Neural crest cell (in vitro differentiated cells): ENCODE data around the gene CCDC88B. TPM values are rescaled to one million over a fixed set of nuclear protein-coding genes. Genes with fewer than 3 reads are reported as not detected.

Source experiments
- DNase-seq: peaks from one replicate; pipeline ENCODE4 v3.0.0; 2021; ENCODE audit warnings: low read depth, mixed read lengths, low spot score
- H3K27ac Mint-ChIP-seq: one replicate; pipeline ENCODE4 v1.8.0; 2021; ENCODE audit warnings: mild to moderate bottlenecking, mixed read lengths; ENCODE audit not compliant: unreplicated experiment
- H3K27me3 Mint-ChIP-seq: 2 replicates; pipeline ENCODE4 v1.8.0; 2021; ENCODE audit warnings: low read depth, mild to moderate bottlenecking, mixed read lengths
- H3K36me3 Mint-ChIP-seq: 2 replicates; pipeline ENCODE4 v1.8.0; 2021; ENCODE audit warnings: low read depth, mild to moderate bottlenecking, mixed read lengths
- H3K4me1 Mint-ChIP-seq: 2 replicates; pipeline ENCODE4 v1.8.0; 2021; ENCODE audit warnings: mixed read lengths
- H3K4me3 Mint-ChIP-seq: one replicate; pipeline ENCODE4 v1.8.0; 2021; ENCODE audit warnings: mild to moderate bottlenecking, mixed read lengths
- H3K9me3 Mint-ChIP-seq: 2 replicates; pipeline ENCODE4 v1.8.0; 2021; ENCODE audit warnings: mixed read lengths
- total RNA-seq: library from RNA; stranded (reverse); gene quantifications from 2 replicates; pipeline ENCODE4 v1.2.1, GENCODE V29; 2021
- TF ChIP-seq, protein P1 (sequence below): fragments of 200-600 bp; sonication (generic); conservative IDR thresholded peaks from 2 replicates; pipeline ENCODE4 v1.5.0; 2021; ENCODE audit warnings: antibody characterized with exemption, mild to moderate bottlenecking

The CCDC88B gene
- total RNA-seq, 1 donor from 2014 or later, result 1.1 TPM

DNA sequence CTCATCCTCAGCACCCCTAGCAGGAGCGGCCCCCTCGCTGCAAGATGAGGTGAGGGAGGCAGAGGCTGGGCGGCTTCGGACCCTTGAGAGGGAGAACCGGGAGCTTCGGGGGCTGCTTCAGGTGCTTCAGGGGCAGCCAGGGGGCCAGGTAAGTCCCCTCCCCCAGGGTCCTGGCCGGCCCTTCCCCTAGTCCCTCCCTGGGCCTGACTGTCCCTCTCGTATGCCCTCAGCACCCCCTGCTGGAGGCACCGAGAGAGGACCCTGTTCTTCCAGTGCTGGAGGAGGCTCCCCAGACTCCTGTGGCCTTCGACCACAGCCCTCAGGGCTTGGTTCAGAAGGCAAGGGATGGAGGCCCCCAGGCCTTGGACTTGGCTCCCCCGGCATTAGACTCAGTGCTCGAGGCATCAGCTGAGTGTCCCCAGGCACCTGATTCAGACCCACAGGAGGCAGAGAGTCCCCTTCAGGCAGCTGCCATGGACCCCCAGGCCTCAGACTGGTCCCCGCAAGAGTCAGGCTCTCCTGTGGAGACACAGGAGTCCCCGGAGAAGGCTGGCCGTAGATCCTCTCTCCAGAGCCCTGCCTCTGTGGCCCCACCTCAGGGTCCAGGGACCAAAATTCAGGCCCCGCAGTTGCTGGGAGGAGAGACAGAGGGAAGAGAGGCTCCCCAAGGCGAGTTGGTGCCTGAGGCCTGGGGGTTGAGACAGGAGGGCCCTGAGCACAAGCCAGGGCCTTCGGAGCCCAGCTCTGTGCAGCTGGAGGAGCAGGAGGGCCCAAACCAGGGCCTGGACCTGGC is 4.0 kb downstream of the CCDC88B start:
- no peaks in the 10 kb centered on the region for H3K36me3 Mint-ChIP-seq
- no peak for DNase-seq
- peaks cover 19% of the 10 kb centered on the region for H3K4me1 Mint-ChIP-seq
- no peak overlapping the region for H3K4me3 Mint-ChIP-seq
- H3K27me3 Mint-ChIP-seq, result peaks cover 6% of the 10 kb centered on the region
- H3K9me3 Mint-ChIP-seq, result no peaks in the 10 kb centered on the region
- H3K27ac Mint-ChIP-seq, result no peak overlapping the region
- TF ChIP-seq, protein P1, sequence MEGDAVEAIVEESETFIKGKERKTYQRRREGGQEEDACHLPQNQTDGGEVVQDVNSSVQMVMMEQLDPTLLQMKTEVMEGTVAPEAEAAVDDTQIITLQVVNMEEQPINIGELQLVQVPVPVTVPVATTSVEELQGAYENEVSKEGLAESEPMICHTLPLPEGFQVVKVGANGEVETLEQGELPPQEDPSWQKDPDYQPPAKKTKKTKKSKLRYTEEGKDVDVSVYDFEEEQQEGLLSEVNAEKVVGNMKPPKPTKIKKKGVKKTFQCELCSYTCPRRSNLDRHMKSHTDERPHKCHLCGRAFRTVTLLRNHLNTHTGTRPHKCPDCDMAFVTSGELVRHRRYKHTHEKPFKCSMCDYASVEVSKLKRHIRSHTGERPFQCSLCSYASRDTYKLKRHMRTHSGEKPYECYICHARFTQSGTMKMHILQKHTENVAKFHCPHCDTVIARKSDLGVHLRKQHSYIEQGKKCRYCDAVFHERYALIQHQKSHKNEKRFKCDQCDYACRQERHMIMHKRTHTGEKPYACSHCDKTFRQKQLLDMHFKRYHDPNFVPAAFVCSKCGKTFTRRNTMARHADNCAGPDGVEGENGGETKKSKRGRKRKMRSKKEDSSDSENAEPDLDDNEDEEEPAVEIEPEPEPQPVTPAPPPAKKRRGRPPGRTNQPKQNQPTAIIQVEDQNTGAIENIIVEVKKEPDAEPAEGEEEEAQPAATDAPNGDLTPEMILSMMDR, result peak; percentile 42

- Mint-ChIP-seq H3K9me3 (no peaks in the 10 kb centered on the region), H3K27me3 (peaks cover 2% of the 10 kb centered on the region), H3K36me3 (no peaks in the 10 kb centered on the region), H3K4me1 (peaks cover 15% of the 10 kb centered on the region), H3K4me3 (no peak overlapping the region), H3K27ac (no peak overlapping the region)
- TF ChIP-seq, protein P1, result no peak
- no peak for DNase-seq
Observed at GRCh38 chr11:64344787-64345186, 4.8 kb downstream of the CCDC88B start.

- DNase-seq, result no peak
- TF ChIP-seq, protein P1, result no peak
- Mint-ChIP-seq H3K4me3 (no peak overlapping the region), H3K27me3 (no peaks in the 10 kb centered on the region), H3K27ac (peak overlapping the region; percentile 84), H3K4me1 (peaks cover 12% of the 10 kb centered on the region), H3K36me3 (no peaks in the 10 kb centered on the region), H3K9me3 (no peaks in the 10 kb centered on the region)
Observed at GRCh38 chr11:64347193-64347867, 7.3 kb downstream of the CCDC88B start.

DNA sequence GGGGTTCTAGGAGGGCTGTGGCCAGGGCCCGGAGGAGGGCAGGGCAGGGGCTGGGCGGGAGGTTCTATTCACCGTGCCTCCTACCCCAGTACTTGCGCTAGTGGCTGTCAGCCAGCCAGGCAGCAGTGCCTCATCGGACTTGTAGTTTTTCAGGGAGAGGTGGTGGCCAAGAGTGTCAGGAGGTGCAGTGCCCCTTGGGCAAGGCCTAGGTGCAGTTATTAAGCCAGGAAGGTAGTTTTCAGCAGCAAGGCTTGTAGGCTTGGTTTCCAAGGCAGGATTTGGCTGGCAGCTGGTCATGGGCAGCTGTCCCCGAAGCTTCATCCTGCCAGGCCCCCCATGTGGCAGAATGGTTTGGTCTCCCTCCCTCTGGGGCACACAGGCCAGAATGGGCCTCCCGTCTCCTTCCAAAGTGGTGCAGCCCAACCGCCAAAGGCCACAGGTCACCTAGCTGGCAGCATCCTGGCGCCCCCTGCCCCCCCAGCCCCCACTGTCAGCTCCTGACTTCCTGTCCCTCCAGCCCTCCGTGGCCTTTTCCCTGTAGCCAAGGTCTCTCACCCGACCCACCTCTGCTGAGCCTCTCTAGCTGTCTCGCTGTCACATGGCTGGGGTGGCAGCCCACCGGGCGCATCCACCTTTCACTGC is 8.5 kb downstream of the CCDC88B start:
- TF ChIP-seq, protein P1, result no peak
- no peaks in the 10 kb centered on the region for H3K27me3 Mint-ChIP-seq
- DNase-seq, result no peak

DNA sequence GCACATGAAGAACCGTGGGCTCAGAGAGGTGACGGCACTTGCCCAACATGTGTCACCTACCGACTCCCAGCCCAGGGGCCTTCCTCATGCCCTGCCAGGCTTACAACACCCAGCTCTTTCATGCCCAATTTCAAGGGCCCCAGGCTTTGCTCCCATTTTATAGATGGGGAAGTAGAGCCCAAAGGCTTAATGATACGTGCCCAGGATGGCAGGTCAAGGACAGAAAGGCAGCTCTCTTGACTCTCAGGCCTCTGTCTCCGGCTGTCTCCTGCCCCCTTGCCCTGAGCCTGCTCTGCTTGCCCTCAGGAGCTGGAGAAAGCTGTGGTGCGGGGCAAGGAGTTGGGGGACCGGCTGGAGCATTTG is 9.0 kb downstream of the CCDC88B start:
- Mint-ChIP-seq H3K27me3 (no peaks in the 10 kb centered on the region), H3K27ac (no peak overlapping the region)

More for the DNA sequence above, 8.5 kb downstream of the CCDC88B start:
- no peaks in the 10 kb centered on the region for H3K36me3 Mint-ChIP-seq
- no peak overlapping the region for H3K27ac Mint-ChIP-seq
- no peaks in the 10 kb centered on the region for H3K9me3 Mint-ChIP-seq
- peaks cover 12% of the 10 kb centered on the region for H3K4me1 Mint-ChIP-seq
- H3K4me3 Mint-ChIP-seq, result no peak overlapping the region

More for the DNA sequence above, 9.0 kb downstream of the CCDC88B start:
- no peak overlapping the region for H3K4me3 Mint-ChIP-seq
- no peaks in the 10 kb centered on the region for H3K9me3 Mint-ChIP-seq
- DNase-seq, result no peak
- H3K4me1 Mint-ChIP-seq, result peaks cover 12% of the 10 kb centered on the region
- TF ChIP-seq, protein P1, result no peak
- H3K36me3 Mint-ChIP-seq, result no peaks in the 10 kb centered on the region
